OCI-LY3 (cell line): ENCODE results near the gene EML4.

Source experiments
- H2AFZ ChIP-seq: fragments of 200-600, 300-600 bp; shearing (Covaris generic); 2 replicates; pipeline ENCODE4 v1.6.0; 2014; ENCODE audit warnings: antibody characterized with exemption, low read depth, low read length
- H3K27ac ChIP-seq: fragments of 200-600, 300-600 bp; sonication (generic); 2 replicates; pipeline ENCODE4 v1.5.1; 2014; ENCODE audit warnings: mild to moderate bottlenecking, low read length, moderate library complexity, mixed read lengths
- H3K27me3 ChIP-seq: fragments of 200-600, 300-600 bp; sonication (generic); 2 replicates; pipeline ENCODE4 v1.6.1; 2014; ENCODE audit warnings: low read depth, low read length, mixed read lengths
- H3K36me3 ChIP-seq: fragments of 200-600, 300-600 bp; sonication (generic); replicated peaks from 2 replicates; pipeline ENCODE3; 2014; ENCODE audit warnings: low read depth, low read length, mixed read lengths
- H3K4me1 ChIP-seq: fragments of 300-600, 200-600 bp; sonication (generic); 2 replicates; pipeline ENCODE4 v1.6.1; 2014; ENCODE audit warnings: low read length, mixed read lengths
- H3K4me2 ChIP-seq: fragments of 200-600, 300-600 bp; sonication (generic); 2 replicates; pipeline ENCODE4 v1.6.1; 2014; ENCODE audit warnings: low read length, mixed read lengths
- H3K4me3 ChIP-seq: fragments of 300-600, 200-600 bp; sonication (generic); 2 replicates; pipeline ENCODE4 v1.5.1; 2014; ENCODE audit warnings: antibody characterized with exemption, mild to moderate bottlenecking, low read length, moderate library complexity
- H3K79me2 ChIP-seq: fragments of 300-600, 200-600 bp; shearing (Covaris generic); 2 replicates; pipeline ENCODE4 v1.6.1; 2014; ENCODE audit warnings: mild to moderate bottlenecking, low read length, mixed read lengths
- H3K9ac ChIP-seq: fragments of 300-600, 200-600 bp; shearing (Covaris generic); 2 replicates; pipeline ENCODE4 v1.6.0; 2014; ENCODE audit warnings: mild to moderate bottlenecking, low read length, moderate library complexity
- H3K9me3 ChIP-seq: fragments of 200-600, 300-600 bp; shearing (Covaris generic); 2 replicates; pipeline ENCODE4 v1.6.1; 2014; ENCODE audit warnings: low read length, mixed read lengths; ENCODE audit not compliant: insufficient read depth
- H4K20me1 ChIP-seq: fragments of 200-600, 300-600 bp; sonication (generic); 2 replicates; pipeline ENCODE4 v1.6.1; 2016; ENCODE audit warnings: low read length, mixed read lengths; ENCODE audit not compliant: insufficient read depth
- CTCF ChIP-seq: fragments of 200-600, 300-600 bp; sonication (generic); IDR thresholded peaks from 2 replicates; pipeline ENCODE4 v1.5.1; 2014; ENCODE audit warnings: antibody characterized with exemption, low read length, low read depth
- EZH2phosphoT487 ChIP-seq: fragments of 200-600 bp; shearing (Covaris generic); IDR thresholded peaks from 2 replicates; pipeline ENCODE4 v1.6.1; 2018; ENCODE audit warnings: antibody characterized with exemption, mixed run types, low read depth

Gene EML4

GRCh38 chr2:42225573-42225972 is 56.4 kb downstream of the EML4 start:
- Histone ChIP-seq H3K4me2 (no peak overlapping the region), H3K9ac (no peak overlapping the region), H3K4me1 (peaks cover 15% of the 10 kb centered on the region), H3K36me3 (no peaks in the 10 kb centered on the region), H3K27me3 (no peaks in the 10 kb centered on the region), H4K20me1 (peaks cover 65% of the 10 kb centered on the region), H3K79me2 (peaks cover 64% of the 10 kb centered on the region), H2AFZ (no peak overlapping the region), H3K9me3 (no peaks in the 10 kb centered on the region), H3K4me3 (no peak overlapping the region), H3K27ac (no peak overlapping the region)
- TF ChIP-seq EZH2phosphoT487, result no peak
- no peak for TF ChIP-seq CTCF

- H3K9me3 ChIP-seq, result no peaks in the 10 kb centered on the region
- no peak overlapping the region for H3K9ac ChIP-seq
- H3K4me1 ChIP-seq, result peaks cover 15% of the 10 kb centered on the region
- no peak overlapping the region for H3K4me2 ChIP-seq
- TF ChIP-seq EZH2phosphoT487, result no peak
- no peak for TF ChIP-seq CTCF
- no peaks in the 10 kb centered on the region for H3K36me3 ChIP-seq
- H4K20me1 ChIP-seq, result peaks cover 66% of the 10 kb centered on the region
- H3K4me3 ChIP-seq, result no peak overlapping the region
- no peaks in the 10 kb centered on the region for H3K27me3 ChIP-seq
- H3K27ac ChIP-seq, result no peak overlapping the region
- no peak overlapping the region for H2AFZ ChIP-seq
- H3K79me2 ChIP-seq, result peaks cover 59% of the 10 kb centered on the region
These were observed 58.3 kb downstream of the EML4 start for GRCh38 chr2:42227491-42227890.

GRCh38 chr2:42228101-42228500 is 58.9 kb downstream of the EML4 start:
- H3K4me2 ChIP-seq, result no peak overlapping the region

GRCh38 chr2:42229949-42230348 is 60.8 kb downstream of the EML4 start:
- Histone ChIP-seq H3K27ac (no peak overlapping the region), H3K4me2 (no peak overlapping the region), H3K27me3 (no peaks in the 10 kb centered on the region), H3K4me3 (no peak overlapping the region), H3K36me3 (no peaks in the 10 kb centered on the region), H2AFZ (no peak overlapping the region), H3K9ac (no peak overlapping the region), H3K4me1 (no peaks in the 10 kb centered on the region), H3K79me2 (peaks cover 49% of the 10 kb centered on the region), H4K20me1 (peaks cover 57% of the 10 kb centered on the region), H3K9me3 (no peaks in the 10 kb centered on the region)
- TF ChIP-seq CTCF (no peak), EZH2phosphoT487 (no peak)

More at GRCh38 chr2:42228101-42228500, 58.9 kb downstream of the EML4 start:
- no peak overlapping the region for H3K9ac ChIP-seq
- H3K27me3 ChIP-seq, result no peaks in the 10 kb centered on the region
- no peaks in the 10 kb centered on the region for H3K36me3 ChIP-seq
- TF ChIP-seq EZH2phosphoT487 (no peak), CTCF (no peak)
- H3K79me2 ChIP-seq, result peaks cover 58% of the 10 kb centered on the region
- peaks cover 66% of the 10 kb centered on the region for H4K20me1 ChIP-seq
- H3K9me3 ChIP-seq, result no peaks in the 10 kb centered on the region
- H3K4me3 ChIP-seq, result no peak overlapping the region
- H3K27ac ChIP-seq, result no peak overlapping the region
- peaks cover 14% of the 10 kb centered on the region for H3K4me1 ChIP-seq
- H2AFZ ChIP-seq, result no peak overlapping the region
